ENCODE results near the gene METTL13. TPM values are rescaled to one million over a fixed set of nuclear protein-coding genes. Genes with fewer than 3 reads are reported as not detected.
A peak's percentile ranks its signal among the peaks of the same experiment; 100 is the strongest.
"Not testable (repeated sequence)": the region's sequence is repeated elsewhere in the genome, so short reads cannot be mapped to it uniquely, and the experiment has no call there.

Gene METTL13
- total and polyA plus RNA-seq, 3 experiments from 2014 or later: 35.1 to 65.8 (median 63.7) TPM

GRCh38 chr1:171798765-171799164 is 17.3 kb downstream of the METTL13 start:
- Mint-ChIP-seq H3K9me3 (no peaks in the 10 kb centered on the region), H3K4me3 (no peak overlapping the region), H3K27me3 (no peaks in the 10 kb centered on the region), H3K4me1 (peaks cover 9 to 13% (median 12%) of the 10 kb centered on the region in 3 donors), H3K36me3 (peaks cover 12 to 59% (median 30%) of the 10 kb centered on the region in 3 donors), H3K27ac (peak overlapping the region in 1 of 8 donors; percentile 43)
- POLR2A ChIA-PET: no interaction called here
- Histone ChIP-seq H3K9me3 (ENCODE audit: low read length) (no peaks in the 10 kb centered on the region), H3K4me3 (ENCODE audit: low read length) (no peak overlapping the region), H3K4me1 (ENCODE audit: insufficient read depth, low read length) (no peaks in the 10 kb centered on the region), H3K27me3 (ENCODE audit: insufficient read depth, low read length, poor library complexity, severe bottlenecking) (no peaks in the 10 kb centered on the region), H3K36me3 (ENCODE audit: insufficient read depth, low read length) (peaks cover 24% of the 10 kb centered on the region), H3K27ac (ENCODE audit: low read depth, low read length) (no peak overlapping the region)
- no peak for DNase-seq
- CTCF ChIA-PET: interaction anchor here (1.5 to 4.7 kb wide), 2 partner anchors 17 to 186 kb away, joined by 5 to 60 read pairs; partner anchors contain the start of gene METTL13

- H3K9me3 Mint-ChIP-seq: no peaks in the 10 kb centered on the region
- H3K9me3 ChIP-seq (ENCODE audit: low read length): no peaks in the 10 kb centered on the region
- H3K27me3 Mint-ChIP-seq: no peaks in the 10 kb centered on the region
- H3K27ac Mint-ChIP-seq: peak overlapping the region in 1 of 8 donors; percentile 43
- H3K4me3 ChIP-seq (ENCODE audit: low read length): no peak overlapping the region
- ChIA-PET CTCF (interaction anchor here (1.5 to 4.7 kb wide), 3 partner anchors 9 to 186 kb away, joined by 5 to 60 read pairs (median 6); partner anchors contain the start of gene METTL13), POLR2A (interaction anchor here (0.7 kb wide), 1 partner anchor 363 kb away, joined by 4 read pairs; no protein-coding TSS in a partner anchor)
- no peak overlapping the region for H3K4me3 Mint-ChIP-seq
- peaks cover 8 to 55% (median 27%) of the 10 kb centered on the region in 3 donors for H3K36me3 Mint-ChIP-seq
- no peaks in the 10 kb centered on the region for H3K27me3 ChIP-seq (ENCODE audit: insufficient read depth, low read length, poor library complexity, severe bottlenecking)
- H3K4me1 ChIP-seq (ENCODE audit: insufficient read depth, low read length): no peaks in the 10 kb centered on the region
- H3K27ac ChIP-seq (ENCODE audit: low read depth, low read length): no peak overlapping the region
- peaks cover 5 to 9% (median 8%) of the 10 kb centered on the region in 3 donors for H3K4me1 Mint-ChIP-seq
- DNase-seq: no peak
- peaks cover 20% of the 10 kb centered on the region for H3K36me3 ChIP-seq (ENCODE audit: insufficient read depth, low read length)
Measured at GRCh38 chr1:171799166-171799565, 17.7 kb downstream of the METTL13 start.

- Mint-ChIP-seq H3K27ac (peak overlapping the region in 2 of 8 donors; percentile 27 to 72), H3K36me3 (peaks cover 5 to 50% (median 21%) of the 10 kb centered on the region in 3 donors)
- not testable (repeated sequence) for H3K27ac ChIP-seq (ENCODE audit: low read depth, low read length); H3K27me3 Mint-ChIP-seq; H3K9me3 ChIP-seq (ENCODE audit: low read length); H3K9me3 Mint-ChIP-seq; DNase-seq; H3K4me3 ChIP-seq (ENCODE audit: low read length); H3K4me1 ChIP-seq (ENCODE audit: insufficient read depth, low read length); H3K4me3 Mint-ChIP-seq; H3K27me3 ChIP-seq (ENCODE audit: insufficient read depth, low read length, poor library complexity, severe bottlenecking); H3K4me1 Mint-ChIP-seq
- POLR2A ChIA-PET: interaction anchor here (0.7 kb wide), 1 partner anchor 362 kb away, joined by 4 read pairs; no protein-coding TSS in a partner anchor
- CTCF ChIA-PET: interaction anchor here (1.5 to 4.7 kb wide), 3 partner anchors 9 to 185 kb away, joined by 5 to 60 read pairs (median 6); partner anchors contain the start of gene METTL13
- peaks cover 17% of the 10 kb centered on the region for H3K36me3 ChIP-seq (ENCODE audit: insufficient read depth, low read length)
Measured at GRCh38 chr1:171799698-171800097, 18.2 kb downstream of the METTL13 start.

- Mint-ChIP-seq H3K36me3 (peaks cover 1 to 45% (median 19%) of the 10 kb centered on the region in 3 donors), H3K9me3 (no peaks in the 10 kb centered on the region), H3K27ac (peak overlapping the region in 3 of 8 donors; percentile 2 to 70 (median 27))
Measured at GRCh38 chr1:171800342-171800741, 18.9 kb downstream of the METTL13 start.

DNA sequence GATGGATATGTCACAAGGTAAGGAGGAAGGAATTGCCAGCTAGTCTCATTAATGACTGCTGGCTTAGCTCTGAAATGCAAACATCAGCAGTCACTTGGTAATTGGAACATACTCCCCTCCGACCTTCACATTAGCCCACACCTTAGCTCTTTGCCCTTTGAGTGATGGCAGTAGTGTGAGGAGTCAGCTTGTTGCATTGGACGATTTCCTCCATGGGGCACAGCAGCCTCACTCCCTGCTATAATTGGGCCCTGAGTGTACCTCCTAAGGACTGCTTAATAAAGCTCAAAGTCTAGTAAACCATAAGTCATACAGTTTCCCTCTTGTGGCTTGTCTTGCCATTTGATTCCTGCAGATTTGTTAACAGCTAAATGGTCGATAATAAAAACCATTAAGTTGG is 19.4 kb downstream of the METTL13 start:
- peaks cover 0 to 40% (median 16%) of the 10 kb centered on the region in 3 donors for H3K36me3 Mint-ChIP-seq
- Histone ChIP-seq H3K27me3 (ENCODE audit: insufficient read depth, low read length, poor library complexity, severe bottlenecking) (no peaks in the 10 kb centered on the region), H3K9me3 (ENCODE audit: low read length) (no peaks in the 10 kb centered on the region), H3K4me3 (ENCODE audit: low read length) (no peak overlapping the region), H3K27ac (ENCODE audit: low read depth, low read length) (no peak overlapping the region), H3K36me3 (ENCODE audit: insufficient read depth, low read length) (peaks cover 12% of the 10 kb centered on the region), H3K4me1 (ENCODE audit: insufficient read depth, low read length) (no peaks in the 10 kb centered on the region)
- H3K4me1 Mint-ChIP-seq: peaks cover 9 to 13% (median 11%) of the 10 kb centered on the region in 3 donors
- ChIA-PET CTCF (interaction anchor here (0.8 to 4.7 kb wide), 11 partner anchors 8 to 643 kb away, joined by 3 to 60 read pairs (median 4); partner anchors contain the start of gene PIGC), POLR2A (no interaction called here)
- H3K4me3 Mint-ChIP-seq: no peak overlapping the region
- H3K9me3 Mint-ChIP-seq: no peaks in the 10 kb centered on the region
- H3K27me3 Mint-ChIP-seq: no peaks in the 10 kb centered on the region
- no peak for DNase-seq
- peak overlapping the region in 1 of 8 donors; percentile 65 for H3K27ac Mint-ChIP-seq

More at GRCh38 chr1:171800342-171800741, 18.9 kb downstream of the METTL13 start:
- Histone ChIP-seq H3K4me3 (ENCODE audit: low read length) (no peak overlapping the region), H3K27ac (ENCODE audit: low read depth, low read length) (no peak overlapping the region), H3K4me1 (ENCODE audit: insufficient read depth, low read length) (no peaks in the 10 kb centered on the region), H3K9me3 (ENCODE audit: low read length) (no peaks in the 10 kb centered on the region), H3K36me3 (ENCODE audit: insufficient read depth, low read length) (peaks cover 12% of the 10 kb centered on the region), H3K27me3 (ENCODE audit: insufficient read depth, low read length, poor library complexity, severe bottlenecking) (no peaks in the 10 kb centered on the region)
- CTCF ChIA-PET: interaction anchor here (0.8 to 4.7 kb wide), 10 partner anchors 8 to 643 kb away, joined by 3 to 60 read pairs (median 4); partner anchors contain the start of gene PIGC
- H3K4me3 Mint-ChIP-seq: no peak overlapping the region
- peaks cover 5 to 8% (median 6%) of the 10 kb centered on the region in 3 donors for H3K4me1 Mint-ChIP-seq
- no peak for DNase-seq
- H3K27me3 Mint-ChIP-seq: no peaks in the 10 kb centered on the region
- POLR2A ChIA-PET: no interaction called here

DNA sequence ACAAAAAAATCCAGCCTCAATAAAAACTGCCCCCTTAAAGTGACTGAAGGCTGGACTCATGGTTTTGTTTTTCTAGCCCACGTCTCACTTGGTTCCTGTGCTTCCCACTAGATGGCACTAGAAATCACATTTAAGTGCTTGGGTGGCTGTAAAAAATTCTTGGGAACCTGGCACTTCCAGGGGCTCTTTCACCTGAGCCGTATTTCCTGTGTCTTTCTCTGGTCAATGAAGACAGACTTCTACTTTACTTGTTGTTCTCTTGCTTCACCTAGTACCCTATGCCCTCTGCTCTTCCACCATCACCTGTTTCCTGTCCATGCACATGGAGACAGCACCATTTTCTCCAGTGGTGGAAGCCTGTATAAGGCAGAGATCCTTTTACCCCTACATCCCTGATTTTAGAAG is 20.0 kb downstream of the METTL13 start:
- H3K36me3 ChIP-seq (ENCODE audit: insufficient read depth, low read length): peaks cover 8% of the 10 kb centered on the region
- Mint-ChIP-seq H3K27me3 (no peaks in the 10 kb centered on the region), H3K4me3 (no peak overlapping the region), H3K9me3 (no peaks in the 10 kb centered on the region), H3K4me1 (peaks cover 9 to 14% (median 13%) of the 10 kb centered on the region in 3 donors), H3K36me3 (peaks cover 0 to 33% (median 11%) of the 10 kb centered on the region in 3 donors), H3K27ac (peak overlapping the region in 2 of 8 donors; percentile 13 to 27)
- DNase-seq: no peak
- ChIA-PET CTCF (interaction anchor here (0.7 to 4.7 kb wide), 11 partner anchors 9 to 603 kb away, joined by 3 to 60 read pairs (median 3); partner anchors contain the start of gene METTL13), POLR2A (no interaction called here)
- no peaks in the 10 kb centered on the region for H3K27me3 ChIP-seq (ENCODE audit: insufficient read depth, low read length, poor library complexity, severe bottlenecking)
- H3K4me3 ChIP-seq (ENCODE audit: low read length): no peak overlapping the region
- H3K4me1 ChIP-seq (ENCODE audit: insufficient read depth, low read length): no peaks in the 10 kb centered on the region
- no peak overlapping the region for H3K27ac ChIP-seq (ENCODE audit: low read depth, low read length)
- H3K9me3 ChIP-seq (ENCODE audit: low read length): no peaks in the 10 kb centered on the region

DNA sequence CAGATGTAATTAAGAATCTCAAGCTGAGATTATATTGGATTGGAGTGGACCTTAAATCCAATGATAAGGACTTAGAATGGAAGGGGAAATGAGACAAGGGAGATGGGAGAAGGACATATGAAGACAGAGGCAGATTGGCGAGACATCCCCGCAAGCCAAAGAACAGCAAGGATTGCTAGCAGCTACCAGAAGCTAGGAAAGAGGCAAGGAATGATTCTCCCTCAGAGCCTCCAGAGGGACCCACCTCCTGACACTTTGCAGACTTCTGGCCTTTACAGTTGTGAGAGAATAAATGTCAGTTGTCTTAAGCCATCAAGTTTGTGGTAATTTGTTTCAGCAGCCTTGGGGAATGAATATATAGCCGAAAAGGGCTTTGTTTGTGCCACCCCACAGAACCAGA is 20.7 kb downstream of the METTL13 start:
- Mint-ChIP-seq H3K9me3 (no peaks in the 10 kb centered on the region), H3K27me3 (no peaks in the 10 kb centered on the region), H3K36me3 (peaks cover 0 to 26% (median 3%) of the 10 kb centered on the region in 3 donors), H3K4me3 (no peak overlapping the region), H3K27ac (no peak overlapping the region), H3K4me1 (peaks cover 11 to 17% (median 13%) of the 10 kb centered on the region in 3 donors)
- H3K27me3 ChIP-seq (ENCODE audit: insufficient read depth, low read length, poor library complexity, severe bottlenecking): no peaks in the 10 kb centered on the region
- POLR2A ChIA-PET: no interaction called here
- H3K9me3 ChIP-seq (ENCODE audit: low read length): no peaks in the 10 kb centered on the region
- peaks cover 4% of the 10 kb centered on the region for H3K36me3 ChIP-seq (ENCODE audit: insufficient read depth, low read length)
- no peak overlapping the region for H3K27ac ChIP-seq (ENCODE audit: low read depth, low read length)
- CTCF ChIA-PET: interaction anchor here (0.7 to 4.7 kb wide), 9 partner anchors 9 to 592 kb away, joined by 3 to 60 read pairs (median 3); partner anchors contain the start of gene METTL13
- H3K4me1 ChIP-seq (ENCODE audit: insufficient read depth, low read length): no peaks in the 10 kb centered on the region
- no peak overlapping the region for H3K4me3 ChIP-seq (ENCODE audit: low read length)
- no peak for DNase-seq

DNA sequence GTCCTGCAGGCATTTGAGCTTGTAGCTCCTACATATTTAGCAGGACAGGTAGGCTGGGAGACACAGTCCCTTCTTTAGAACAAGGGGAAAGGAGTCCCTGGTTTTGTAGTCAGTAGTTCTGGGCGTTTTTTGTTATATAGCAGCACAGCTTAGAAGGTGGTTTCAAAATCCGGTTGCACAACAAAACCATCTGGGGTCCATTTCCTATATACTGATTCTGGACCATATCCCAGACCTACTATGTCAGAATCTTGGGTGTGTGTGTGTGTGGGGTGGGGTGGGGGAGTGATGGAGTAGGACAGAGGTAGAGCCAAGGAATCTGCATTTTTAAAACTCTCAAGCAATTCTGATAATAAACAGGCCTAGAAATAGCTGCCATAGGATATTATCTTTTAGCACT is 21.6 kb downstream of the METTL13 start:
- Histone ChIP-seq H3K27ac (ENCODE audit: low read depth, low read length) (no peak overlapping the region), H3K9me3 (ENCODE audit: low read length) (no peaks in the 10 kb centered on the region), H3K4me3 (ENCODE audit: low read length) (no peak overlapping the region), H3K27me3 (ENCODE audit: insufficient read depth, low read length, poor library complexity, severe bottlenecking) (no peaks in the 10 kb centered on the region), H3K36me3 (ENCODE audit: insufficient read depth, low read length) (peaks cover 4% of the 10 kb centered on the region), H3K4me1 (ENCODE audit: insufficient read depth, low read length) (no peaks in the 10 kb centered on the region)
- ChIA-PET CTCF (interaction anchor here (2.7 to 4.7 kb wide), 2 partner anchors 182 kb away, joined by 8 to 60 read pairs; no protein-coding TSS in a partner anchor), POLR2A (no interaction called here)
- Mint-ChIP-seq H3K36me3 (peaks cover 0 to 18% (median 0%) of the 10 kb centered on the region in 3 donors), H3K9me3 (no peaks in the 10 kb centered on the region), H3K4me3 (no peak overlapping the region), H3K27ac (no peak overlapping the region), H3K4me1 (peaks cover 11 to 17% (median 13%) of the 10 kb centered on the region in 3 donors), H3K27me3 (no peaks in the 10 kb centered on the region)
- no peak for DNase-seq
